Upper lobe of right lung (tissue), 1 donor: Measurements from ENCODE around the gene ATRIP. TPM values are rescaled to one million over a fixed set of nuclear protein-coding genes. Genes with fewer than 3 reads are reported as not detected.
A peak's percentile ranks its signal among the peaks of the same experiment; 100 is the strongest.

Experiments
- ATAC-seq: fragments of 200-7000 bp; cut with Tn5 transposase; one replicate; pipeline ENCODE4 v1.9.1; 2020; ENCODE audit warnings: mild to moderate bottlenecking, moderate library complexity
- DNase-seq: peaks from one replicate; pipeline ENCODE4 v3.0.0-alpha.2; 2020
- H3K27ac ChIP-seq: fragments of 200-600 bp; one replicate; pipeline ENCODE4 v1.8.0; 2022
- H3K27me3 ChIP-seq: fragments of 200-600 bp; one replicate; pipeline ENCODE4 v1.8.0; 2022; ENCODE audit warnings: mild to moderate bottlenecking
- H3K36me3 ChIP-seq: fragments of 200-600 bp; one replicate; pipeline ENCODE4 v1.8.0; 2022
- H3K4me1 ChIP-seq: fragments of 200-600 bp; one replicate; pipeline ENCODE4 v1.8.0; 2022
- H3K4me3 ChIP-seq: fragments of 200-600 bp; one replicate; pipeline ENCODE4 v1.8.0; 2022; ENCODE audit warnings: mild to moderate bottlenecking
- H3K9me3 ChIP-seq: fragments of 200-600 bp; one replicate; pipeline ENCODE4 v1.8.0; 2022
- CTCF ChIP-seq: fragments of 200-600 bp; IDR thresholded peaks from one replicate; pipeline ENCODE4 v1.8.0; 2022; ENCODE audit warnings: antibody characterized with exemption
- intact Hi-C: fragments of 100-400 bp; cut with DNase I; formaldehyde crosslinking; loops from one replicate; pipeline ENCODE4 v1.11.0; 2022
- total RNA-seq: library from RNA; stranded (reverse); fragmentation: NEBNext Ultra II Directional; extraction: Animal tissue kit (Norgen Biotek cat#: 25700); gene quantifications from one replicate; pipeline ENCODE4 v1.2.1, GENCODE V29; 2021
- donor health status: DM: no; HTN: yes; CAD: no; lungs with severe emphysema.

The ATRIP gene
- total RNA-seq, 1 donor from 2014 or later: 5.3 TPM

DNA sequence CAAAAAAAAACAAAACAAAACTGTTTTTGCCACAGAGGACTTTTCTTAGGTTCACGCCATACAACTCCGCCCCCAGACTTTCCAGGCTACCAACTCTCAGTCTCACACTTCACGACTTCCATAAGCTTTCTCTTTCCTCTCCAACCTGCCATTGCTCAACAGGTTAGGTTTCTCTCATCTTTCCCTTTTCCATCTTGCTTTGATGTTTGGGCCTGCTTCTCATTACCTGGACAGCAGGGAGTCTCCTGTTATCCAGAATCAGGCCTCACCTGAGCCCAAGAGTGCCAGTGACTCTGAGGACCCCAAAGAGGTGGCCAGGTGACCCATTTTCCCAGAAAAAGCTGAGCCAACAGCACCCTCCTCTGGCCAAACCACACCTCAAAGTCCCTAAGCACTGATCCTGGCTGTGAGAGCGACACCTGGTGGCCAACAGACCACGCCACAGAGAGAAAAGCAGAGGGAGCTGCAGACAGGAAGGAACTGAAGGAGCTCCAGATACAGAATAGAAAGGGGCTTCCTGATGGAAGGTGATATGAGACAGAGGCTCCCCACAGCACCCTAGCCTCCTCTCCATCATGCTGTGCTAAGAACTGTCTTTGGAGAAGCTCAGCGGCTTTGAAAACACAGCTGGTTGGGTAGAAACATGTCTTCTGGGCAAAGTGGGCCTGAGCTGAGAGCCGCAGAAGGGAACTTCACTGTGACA, 10.6 kb upstream of the ATRIP start:
- peak; percentile 90 for DNase-seq
- Histone ChIP-seq H3K4me3 (no peak overlapping the region), H3K9me3 (no peaks in the 10 kb centered on the region), H3K36me3 (peaks cover 14% of the 10 kb centered on the region), H3K4me1 (peaks cover 17% of the 10 kb centered on the region), H3K27ac (peak overlapping the region; percentile 70), H3K27me3 (no peaks in the 10 kb centered on the region)
- TF ChIP-seq CTCF: peak; percentile 99
- ATAC-seq: peak; percentile 74
- intact Hi-C loops: loop anchor here (5.0 kb wide), 2 partner anchors 34 to 204 kb away; no protein-coding TSS in a partner anchor

DNA sequence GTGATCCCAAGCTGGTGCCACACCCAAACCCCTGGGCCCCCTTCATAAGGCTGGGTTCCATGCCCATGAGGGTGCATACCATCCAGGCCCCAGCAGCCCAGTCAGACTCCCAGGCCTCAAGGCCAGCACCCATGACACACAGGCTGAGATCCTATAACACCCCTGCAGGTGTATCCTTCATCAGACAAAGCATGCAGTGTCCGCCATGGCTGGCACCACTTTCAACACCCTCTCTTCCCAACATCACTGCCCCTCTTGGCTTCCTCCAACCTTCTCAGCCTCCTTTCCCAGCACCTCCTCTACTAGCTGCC, 10.1 kb upstream of the ATRIP start:
- no peak for TF ChIP-seq CTCF
- ATAC-seq (no peak), DNase-seq (no peak)
- H3K4me3 ChIP-seq: no peak overlapping the region
- no peaks in the 10 kb centered on the region for H3K9me3 ChIP-seq
- peaks cover 21% of the 10 kb centered on the region for H3K4me1 ChIP-seq
- peaks cover 15% of the 10 kb centered on the region for H3K36me3 ChIP-seq
- intact Hi-C loops: loop anchor here (5.0 kb wide), 2 partner anchors 34 to 204 kb away; no protein-coding TSS in a partner anchor
- H3K27ac ChIP-seq: no peak overlapping the region
- no peaks in the 10 kb centered on the region for H3K27me3 ChIP-seq

- H3K4me1 ChIP-seq: peaks cover 25% of the 10 kb centered on the region
- DNase-seq: no peak
- intact Hi-C loops: loop anchor here (5.0 kb wide), 2 partner anchors 35 to 205 kb away; no protein-coding TSS in a partner anchor
Observed at GRCh38 chr3:48436855-48437254, 9.7 kb upstream of the ATRIP start.

DNA sequence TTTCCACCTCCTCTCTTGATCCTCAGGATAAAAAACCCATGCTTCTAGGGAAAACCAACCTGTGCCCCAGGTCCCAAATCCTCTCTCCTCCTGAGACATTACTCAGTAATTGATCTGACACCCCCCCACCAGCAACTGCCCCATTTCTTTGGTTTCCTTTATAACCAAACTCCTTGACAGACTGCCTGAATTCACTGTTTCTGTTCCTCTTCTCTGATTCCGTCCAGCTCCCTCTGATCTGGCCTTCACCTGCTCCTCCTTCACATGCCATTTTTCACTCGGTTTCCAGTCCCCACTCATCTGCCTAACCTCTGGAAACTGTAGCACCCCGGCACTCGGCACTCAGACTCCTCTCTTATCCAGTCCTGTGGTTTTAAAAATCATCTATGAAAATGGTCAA, 8.7 kb upstream of the ATRIP start:
- TF ChIP-seq CTCF: no peak
- peaks cover 18% of the 10 kb centered on the region for H3K36me3 ChIP-seq
- H3K27ac ChIP-seq: no peak overlapping the region
- H3K4me3 ChIP-seq: no peak overlapping the region
- H3K4me1 ChIP-seq: peaks cover 28% of the 10 kb centered on the region
- DNase-seq: no peak
- H3K27me3 ChIP-seq: no peaks in the 10 kb centered on the region
- ATAC-seq: no peak
- H3K9me3 ChIP-seq: no peaks in the 10 kb centered on the region
- intact Hi-C loops: loop anchor here (5.0 kb wide), 2 partner anchors 36 to 206 kb away; no protein-coding TSS in a partner anchor

More at GRCh38 chr3:48436855-48437254, 9.7 kb upstream of the ATRIP start:
- ATAC-seq: no peak
- no peaks in the 10 kb centered on the region for H3K9me3 ChIP-seq
- no peak overlapping the region for H3K27ac ChIP-seq
- no peak overlapping the region for H3K4me3 ChIP-seq
- peaks cover 18% of the 10 kb centered on the region for H3K36me3 ChIP-seq
- no peak for TF ChIP-seq CTCF
- H3K27me3 ChIP-seq: no peaks in the 10 kb centered on the region

- peak; percentile 99 for DNase-seq
- peak within 1 kb of the TSS; percentile 74 for H3K4me3 ChIP-seq
- intact Hi-C loops: loop anchor here (5.0 kb wide), 2 partner anchors 38 to 208 kb away; no protein-coding TSS in a partner anchor
- H3K9me3 ChIP-seq: no peaks in the 10 kb centered on the region
- no peaks in the 10 kb centered on the region for H3K27me3 ChIP-seq
- peaks cover 36% of the 10 kb centered on the region for H3K36me3 ChIP-seq
- peaks cover 18% of the 10 kb centered on the region for H3K4me1 ChIP-seq
- H3K27ac ChIP-seq: peak within 1 kb of the TSS; percentile 94
- ATAC-seq: peak; percentile 97
- TF ChIP-seq CTCF: no peak
Observed at GRCh38 chr3:48439820-48440589, 6.5 kb upstream of the ATRIP start, which contains the start of the genes CCDC51 and TMA7. TSS of gene CCDC51 (minus strand) at chr3:48440119. CDS start at chr3:48435128, 4,991 bp downstream. TSS of gene TMA7 (plus strand) at chr3:48440257. CDS start at chr3:48440297, 40 bp downstream.
